HG03025 (cell line): Measurements from ENCODE around the gene SCUBE1.

ENCODE experiments used
- ATAC-seq: cut with Tn5 transposase; IDR thresholded peaks from one replicate; pipeline ENCODE4 v1.9.1; 2021; ENCODE audit warnings: mild to moderate bottlenecking, moderate library complexity; ENCODE audit not compliant: unreplicated experiment, low FRiP score

SCUBE1 gene

GRCh38 chr22:43267332-43267980 is 75.7 kb downstream of the SCUBE1 start:
- ATAC-seq = no peak

GRCh38 chr22:43266076-43266475 is 77.1 kb downstream of the SCUBE1 start:
- ATAC-seq = no peak

GRCh38 chr22:43263645-43264514 is 79.3 kb downstream of the SCUBE1 start:
- no peak for ATAC-seq

DNA sequence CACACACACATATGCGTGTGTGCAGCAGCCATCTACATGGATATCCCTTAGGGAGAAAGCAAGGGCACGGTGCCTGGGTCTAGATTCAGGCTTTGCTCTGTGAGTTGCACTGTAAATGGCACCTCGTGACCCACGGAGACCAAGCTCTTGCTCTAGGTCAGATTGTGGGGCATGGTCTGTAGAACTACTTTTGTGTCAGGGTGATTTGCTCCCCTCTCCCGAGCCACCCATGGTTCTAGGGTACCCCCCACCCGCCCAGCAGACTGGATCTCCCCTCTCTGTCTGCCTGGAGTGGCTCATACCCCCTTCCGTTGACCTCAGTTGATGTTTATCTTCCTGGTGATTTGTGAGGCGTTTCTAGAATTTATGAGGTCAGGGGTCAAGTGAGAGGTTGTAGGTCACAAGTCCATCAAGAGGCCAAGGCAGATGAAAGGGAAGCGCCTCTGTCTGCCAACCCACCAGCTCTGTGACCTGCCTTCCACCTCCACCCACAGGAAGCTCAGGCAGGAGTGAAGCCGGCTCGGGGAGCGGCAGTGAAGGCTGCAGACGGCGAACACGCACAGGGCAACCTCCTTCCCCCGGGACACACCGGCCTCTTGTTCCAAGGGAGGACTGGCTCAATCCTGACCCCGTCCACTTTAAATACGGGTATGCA is 80.1 kb downstream of the SCUBE1 start:
- no peak for ATAC-seq

- ATAC-seq = no peak
These were observed 82.6 kb downstream of the SCUBE1 start for GRCh38 chr22:43260331-43261231.

DNA sequence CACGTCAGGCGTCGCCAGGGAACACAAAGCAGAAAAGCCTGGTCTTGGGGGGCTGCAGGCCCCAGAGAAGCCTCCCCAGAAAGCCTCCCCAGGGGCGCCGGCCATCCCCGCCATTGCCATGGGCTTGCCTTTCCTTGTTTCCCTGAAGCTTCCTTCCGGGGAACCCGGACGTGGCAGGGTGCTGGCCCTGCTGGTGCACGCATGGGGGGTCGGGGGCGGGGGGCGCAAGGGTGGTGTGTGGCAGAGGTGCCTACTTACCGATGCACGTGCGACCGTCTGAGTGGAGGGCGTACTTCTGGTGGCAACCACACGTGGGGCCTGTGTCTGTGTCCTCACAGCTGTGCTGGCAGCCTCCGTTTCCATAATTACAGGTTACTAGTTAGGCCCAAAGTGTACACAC is 85.2 kb downstream of the SCUBE1 start:
- ATAC-seq = no peak

DNA sequence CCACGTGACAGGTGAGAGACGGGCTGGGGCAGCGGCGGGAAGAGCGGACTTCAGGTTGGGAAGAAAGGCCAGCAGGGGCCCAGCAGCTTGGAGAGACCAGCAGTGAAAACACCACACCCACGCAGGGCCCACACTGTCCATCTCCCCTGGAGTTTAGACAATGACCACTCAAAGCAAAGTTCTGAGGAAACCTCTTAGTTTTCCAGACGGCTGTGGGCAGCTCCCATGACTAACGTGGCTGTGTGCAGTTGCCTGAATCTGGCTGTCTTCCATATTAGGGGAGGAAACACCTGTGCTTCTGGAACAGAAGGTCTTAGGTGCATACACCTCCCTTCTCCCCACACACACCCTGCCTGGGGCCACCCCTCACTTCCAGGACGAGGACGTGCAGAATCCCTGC is 85.6 kb downstream of the SCUBE1 start:
- no peak for ATAC-seq

GRCh38 chr22:43256976-43257545 is 86.1 kb downstream of the SCUBE1 start:
- no peak for ATAC-seq

DNA sequence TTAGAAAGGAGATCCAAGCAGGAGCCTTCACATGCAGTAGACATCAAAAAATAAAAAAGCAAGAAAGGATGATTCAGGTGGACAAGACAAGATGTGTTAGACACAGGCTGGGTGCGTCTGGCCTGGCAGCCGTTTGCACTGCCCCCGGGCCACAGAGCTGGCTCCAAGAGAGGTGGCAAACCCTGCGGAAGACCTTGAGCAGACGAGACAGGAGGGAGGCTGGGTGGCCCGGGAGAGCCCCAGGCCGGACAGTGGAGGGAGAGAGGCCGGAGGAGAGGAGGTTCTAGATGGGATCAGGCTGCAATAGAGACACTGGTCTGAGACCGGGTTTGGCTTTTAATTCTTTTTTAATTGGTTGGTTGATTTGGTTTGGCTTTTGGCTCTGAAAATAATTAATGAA is 86.6 kb downstream of the SCUBE1 start:
- no peak for ATAC-seq

DNA sequence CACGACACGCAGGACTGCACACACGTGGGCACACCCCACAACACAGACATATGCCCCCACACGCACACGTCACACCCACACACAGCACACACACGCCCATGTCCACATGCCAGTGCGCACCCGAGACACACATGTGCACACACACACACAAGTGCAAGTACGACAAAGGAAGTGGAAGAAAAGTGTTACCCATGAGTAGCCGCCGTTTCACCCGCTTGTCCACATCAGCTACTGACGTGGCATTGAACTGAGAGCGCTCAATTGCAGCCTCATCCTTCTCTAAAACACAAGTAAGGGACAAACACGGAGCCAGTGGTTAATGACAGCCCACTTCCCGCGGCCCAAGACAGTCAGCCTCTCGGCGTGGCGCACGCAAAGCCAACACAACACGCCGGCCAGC is 87.9 kb downstream of the SCUBE1 start:
- ATAC-seq = no peak

- ATAC-seq = no peak
These were observed 89.3 kb downstream of the SCUBE1 start for GRCh38 chr22:43253839-43254238.

DNA sequence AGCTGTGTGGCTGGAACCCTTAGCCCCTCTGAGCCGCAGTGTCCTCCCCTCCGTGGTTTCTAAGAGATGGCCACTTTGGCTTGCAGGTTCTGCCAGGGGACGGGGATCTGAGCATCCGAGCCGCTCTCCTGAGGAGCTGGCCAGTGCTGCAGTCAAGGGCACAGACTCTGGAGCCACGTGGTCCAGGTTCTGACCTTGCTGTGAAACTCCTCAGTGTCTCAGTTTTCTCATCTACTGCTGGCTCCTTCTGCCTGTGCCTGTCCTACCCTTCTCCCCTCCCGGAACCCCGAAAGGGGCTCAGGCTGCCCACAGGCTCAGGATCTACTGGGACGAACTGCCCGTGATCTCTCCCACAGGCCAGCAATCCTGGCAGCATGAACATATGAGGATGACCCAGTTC is 90.9 kb downstream of the SCUBE1 start:
- ATAC-seq = no peak

DNA sequence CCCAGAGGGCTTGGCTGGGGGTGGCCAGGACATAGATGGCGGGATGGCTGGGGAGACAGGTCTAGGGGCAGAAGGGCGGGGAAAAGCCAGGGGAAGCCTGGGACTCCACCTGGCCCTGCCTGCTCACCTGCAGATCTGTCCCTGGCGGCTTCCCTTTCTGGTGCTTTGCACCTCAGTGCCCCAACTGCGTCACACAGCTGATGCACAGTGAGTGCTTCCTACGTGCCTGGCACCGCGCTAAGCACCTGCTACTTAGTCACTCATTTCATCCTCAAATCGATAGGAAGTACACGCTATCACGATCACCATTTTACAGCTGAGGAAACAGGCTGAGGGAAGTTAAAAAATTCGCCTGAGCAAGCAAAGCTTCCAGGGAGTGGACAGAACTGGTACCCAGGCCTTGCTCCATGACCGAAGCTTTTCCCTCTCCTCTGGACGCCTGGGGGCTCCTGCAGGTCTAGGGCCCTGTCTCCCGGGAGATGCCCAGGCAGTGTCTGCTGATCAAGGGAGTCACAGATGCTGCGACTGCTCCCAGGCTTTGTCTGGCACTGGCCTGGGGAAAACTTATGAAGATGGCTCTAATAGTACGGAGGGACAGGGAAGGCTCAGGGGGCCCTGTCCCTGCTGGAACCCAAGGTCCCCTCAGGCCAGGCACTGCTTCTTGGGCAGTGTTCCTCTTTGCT is 93.2 kb downstream of the SCUBE1 start:
- ATAC-seq = no peak

GRCh38 chr22:43247546-43248260 is 95.5 kb downstream of the SCUBE1 start:
- no peak for ATAC-seq

DNA sequence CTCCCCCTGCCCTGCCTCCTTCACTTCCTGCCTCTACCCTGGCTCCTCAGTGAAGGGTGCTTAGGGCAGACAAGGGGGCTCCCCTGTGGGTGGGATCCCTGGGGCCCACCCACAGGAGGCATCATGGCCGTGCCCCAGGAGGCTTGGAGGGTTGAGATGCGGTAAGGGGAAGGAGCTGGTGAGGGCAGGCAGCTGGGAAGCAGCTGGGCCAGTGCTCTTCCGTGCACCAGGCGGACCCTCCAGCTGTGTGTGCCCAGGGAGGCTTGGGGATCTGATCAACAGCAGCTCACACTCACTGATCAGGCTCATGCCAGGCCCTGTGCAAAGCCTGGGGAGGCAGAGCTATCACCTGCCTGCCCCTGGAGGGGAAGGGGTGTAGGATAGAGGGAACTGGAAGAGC is 97.0 kb downstream of the SCUBE1 start:
- no peak for ATAC-seq

- no peak for ATAC-seq
These were observed 97.5 kb downstream of the SCUBE1 start for GRCh38 chr22:43245717-43246116.

DNA sequence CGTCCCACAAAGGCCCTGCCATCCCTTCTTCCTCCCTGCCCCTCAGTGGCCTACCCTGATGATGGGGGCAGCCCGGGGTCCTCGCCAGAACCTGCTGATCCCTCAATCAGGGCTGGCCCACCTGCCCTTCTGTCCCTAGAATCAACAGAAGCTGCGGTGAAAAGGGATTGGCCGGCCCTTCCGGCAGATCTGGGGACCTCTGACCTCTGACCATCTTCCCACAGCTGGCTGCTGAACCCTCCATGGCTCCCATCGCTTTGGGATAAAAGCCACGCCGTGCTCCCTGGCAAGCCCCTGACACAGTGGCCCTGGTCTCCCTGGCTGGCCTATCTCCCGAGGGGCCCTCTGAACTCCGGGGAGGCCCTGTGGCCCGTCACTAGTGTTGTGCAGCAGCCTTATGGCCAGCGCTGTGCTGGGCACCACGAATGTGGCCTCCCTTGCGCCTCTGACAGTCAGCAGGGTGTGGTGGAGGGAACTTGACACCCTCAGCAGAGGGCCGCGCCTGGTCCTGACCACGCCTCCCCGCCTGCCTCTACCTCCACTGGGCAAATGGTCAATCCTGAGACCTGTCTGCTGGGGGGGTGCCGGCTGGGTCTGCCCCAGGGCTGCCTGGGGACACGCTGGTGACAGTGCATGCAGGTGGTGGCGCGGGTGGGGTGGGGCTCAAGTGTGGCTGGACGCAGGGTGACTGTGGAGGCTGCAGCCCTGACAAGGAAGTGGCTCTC is 98.2 kb downstream of the SCUBE1 start:
- ATAC-seq = no peak

- ATAC-seq = no peak
These were observed 98.8 kb downstream of the SCUBE1 start for GRCh38 chr22:43244402-43244801.
